Measurements from ENCODE around the gene MFAP5. TPM values are rescaled to one million over a fixed set of nuclear protein-coding genes. Genes with fewer than 3 reads are reported as not detected.

The MFAP5 gene
- total RNA-seq, 1 experiment from 2014 or later: not detected

DNA sequence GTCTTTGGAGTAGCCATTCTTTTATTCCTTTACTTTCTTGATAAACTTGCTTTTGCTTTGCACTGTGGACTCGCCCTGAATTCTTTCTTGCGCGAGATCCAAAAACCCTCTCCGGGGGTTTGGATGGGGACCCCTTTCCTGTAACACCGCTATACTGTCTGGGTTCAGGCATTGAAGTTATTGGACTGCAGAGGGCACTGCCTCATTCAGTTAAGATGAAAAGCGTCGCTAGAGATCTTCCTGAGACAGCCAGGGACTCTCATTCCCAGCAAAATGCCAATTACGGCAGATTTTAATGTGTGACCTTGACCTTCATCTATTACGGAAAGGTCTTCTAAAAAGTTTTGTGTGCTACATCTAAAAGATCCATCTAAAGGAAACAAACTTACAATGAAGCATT, 17.9 kb upstream of the MFAP5 start (continued):
- TF ChIP-seq SIN3A (IDR thresholded peaks at IDR 0.05; ENCODE audit: low read depth): no peak
- no peak for TF ChIP-seq EGR1 (IDR thresholded peaks at IDR 0.05; ENCODE audit: low read depth)
- TF ChIP-seq EZH2 (IDR thresholded peaks at IDR 0.05): no peak
- TF ChIP-seq, protein P1, sequence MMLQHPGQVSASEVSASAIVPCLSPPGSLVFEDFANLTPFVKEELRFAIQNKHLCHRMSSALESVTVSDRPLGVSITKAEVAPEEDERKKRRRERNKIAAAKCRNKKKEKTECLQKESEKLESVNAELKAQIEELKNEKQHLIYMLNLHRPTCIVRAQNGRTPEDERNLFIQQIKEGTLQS (IDR thresholded peaks at IDR 0.05): no peak

DNA sequence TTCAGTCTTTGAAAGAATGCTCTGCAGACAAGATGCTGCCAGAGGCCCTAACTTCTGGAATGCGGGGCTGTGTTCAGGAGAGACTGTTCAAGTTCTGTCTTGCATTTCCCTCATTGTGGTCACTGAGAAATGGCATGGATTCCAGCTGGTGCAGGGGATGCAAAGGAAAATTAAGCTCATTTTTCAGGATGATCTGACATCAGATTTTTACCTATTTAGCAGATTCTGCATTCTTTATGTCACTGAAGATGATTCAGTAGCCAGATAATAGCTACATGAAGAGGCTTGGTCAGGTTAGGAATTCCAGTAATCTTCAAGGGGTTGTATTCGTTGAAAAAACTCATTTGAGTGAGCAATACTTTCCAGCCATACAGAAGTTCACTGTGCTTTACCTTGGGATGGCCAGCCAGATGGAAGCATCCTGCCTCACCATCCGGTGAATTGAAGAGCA, 16.1 kb upstream of the MFAP5 start:
- no peaks in the 10 kb centered on the region for H3K9me2 ChIP-seq (ENCODE audit: insufficient read depth)
- intact Hi-C loops (cut with micrococcal nuclease): no loop called here
- H3K27ac ChIP-seq (ENCODE audit: low read depth, low read length): no peak overlapping the region
- H3K79me2 ChIP-seq (ENCODE audit: insufficient read depth, low read length): no peaks in the 10 kb centered on the region
- H3K4me1 ChIP-seq (ENCODE audit: control insufficient read depth in 1 of 2, insufficient read depth in 2 of 2, low read length in 2 of 2): peaks cover 2% of the 10 kb centered on the region in 2 experiments; a peak in 1 of 4 replicates
- H3K9ac ChIP-seq (ENCODE audit: low read length): no peak overlapping the region
- no peak overlapping the region for H2AFZ ChIP-seq (ENCODE audit: low read depth, low read length, poor library complexity, severe bottlenecking)
- RAD21 ChIA-PET (ENCODE audit: low non-redundant PET in 1 of 2, low total read pairs in 2 of 2, uncharacterized antibody in 2 of 2, unreplicated experiment in 2 of 2): no interaction called here
- H3K4me3 ChIP-seq (replicated peaks in 1 of 2; ENCODE audit: low read depth in 1 of 2, low read length in 2 of 2): no peak overlapping the region
- no peak overlapping the region for H3K4me2 ChIP-seq (ENCODE audit: low read length)
- ATAC-seq (no peak), DNase-seq (ENCODE audit: low read depth, low spot score) (no peak)
- no peaks in the 10 kb centered on the region for H3K27me3 ChIP-seq (ENCODE audit: insufficient read depth, low read length)
- CTCF ChIA-PET: interaction anchor here (1.1 to 1.5 kb wide), 4 partner anchors 21 to 371 kb away, joined by 3 to 5 read pairs (median 3); no protein-coding TSS in a partner anchor
- BruUV-seq (replicated peaks): no TSS peak
- no peaks in the 10 kb centered on the region for H3K36me3 ChIP-seq (ENCODE audit: control insufficient read depth in 1 of 2, insufficient read depth in 2 of 2, low read length in 2 of 2)
- no peaks in the 10 kb centered on the region for H3K9me3 ChIP-seq (ENCODE audit: control insufficient read depth in 1 of 2, insufficient read depth in 1 of 2, low read depth in 1 of 2, low read length in 2 of 2)
- H4K20me1 ChIP-seq (ENCODE audit: insufficient read depth): no peaks in the 10 kb centered on the region
- POLR2A ChIA-PET: no interaction called here
- TF ChIP-seq, protein P2, sequence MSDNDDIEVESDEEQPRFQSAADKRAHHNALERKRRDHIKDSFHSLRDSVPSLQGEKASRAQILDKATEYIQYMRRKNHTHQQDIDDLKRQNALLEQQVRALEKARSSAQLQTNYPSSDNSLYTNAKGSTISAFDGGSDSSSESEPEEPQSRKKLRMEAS (IDR thresholded peaks at IDR 0.05): no peak
- TF ChIP-seq, protein P1 (IDR thresholded peaks at IDR 0.05): no peak
- TF ChIP-seq CBX3 (IDR thresholded peaks at IDR 0.05; ENCODE audit: low read depth): no peak
- TF ChIP-seq, protein P3, sequence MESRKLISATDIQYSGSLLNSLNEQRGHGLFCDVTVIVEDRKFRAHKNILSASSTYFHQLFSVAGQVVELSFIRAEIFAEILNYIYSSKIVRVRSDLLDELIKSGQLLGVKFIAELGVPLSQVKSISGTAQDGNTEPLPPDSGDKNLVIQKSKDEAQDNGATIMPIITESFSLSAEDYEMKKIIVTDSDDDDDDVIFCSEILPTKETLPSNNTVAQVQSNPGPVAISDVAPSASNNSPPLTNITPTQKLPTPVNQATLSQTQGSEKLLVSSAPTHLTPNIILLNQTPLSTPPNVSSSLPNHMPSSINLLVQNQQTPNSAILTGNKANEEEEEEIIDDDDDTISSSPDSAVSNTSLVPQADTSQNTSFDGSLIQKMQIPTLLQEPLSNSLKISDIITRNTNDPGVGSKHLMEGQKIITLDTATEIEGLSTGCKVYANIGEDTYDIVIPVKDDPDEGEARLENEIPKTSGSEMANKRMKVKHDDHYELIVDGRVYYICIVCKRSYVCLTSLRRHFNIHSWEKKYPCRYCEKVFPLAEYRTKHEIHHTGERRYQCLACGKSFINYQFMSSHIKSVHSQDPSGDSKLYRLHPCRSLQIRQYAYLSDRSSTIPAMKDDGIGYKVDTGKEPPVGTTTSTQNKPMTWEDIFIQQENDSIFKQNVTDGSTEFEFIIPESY (IDR thresholded peaks at IDR 0.05; ENCODE audit: extremely low read depth, insufficient replicate concordance, low read length): no peak
- TF ChIP-seq, protein P4, sequence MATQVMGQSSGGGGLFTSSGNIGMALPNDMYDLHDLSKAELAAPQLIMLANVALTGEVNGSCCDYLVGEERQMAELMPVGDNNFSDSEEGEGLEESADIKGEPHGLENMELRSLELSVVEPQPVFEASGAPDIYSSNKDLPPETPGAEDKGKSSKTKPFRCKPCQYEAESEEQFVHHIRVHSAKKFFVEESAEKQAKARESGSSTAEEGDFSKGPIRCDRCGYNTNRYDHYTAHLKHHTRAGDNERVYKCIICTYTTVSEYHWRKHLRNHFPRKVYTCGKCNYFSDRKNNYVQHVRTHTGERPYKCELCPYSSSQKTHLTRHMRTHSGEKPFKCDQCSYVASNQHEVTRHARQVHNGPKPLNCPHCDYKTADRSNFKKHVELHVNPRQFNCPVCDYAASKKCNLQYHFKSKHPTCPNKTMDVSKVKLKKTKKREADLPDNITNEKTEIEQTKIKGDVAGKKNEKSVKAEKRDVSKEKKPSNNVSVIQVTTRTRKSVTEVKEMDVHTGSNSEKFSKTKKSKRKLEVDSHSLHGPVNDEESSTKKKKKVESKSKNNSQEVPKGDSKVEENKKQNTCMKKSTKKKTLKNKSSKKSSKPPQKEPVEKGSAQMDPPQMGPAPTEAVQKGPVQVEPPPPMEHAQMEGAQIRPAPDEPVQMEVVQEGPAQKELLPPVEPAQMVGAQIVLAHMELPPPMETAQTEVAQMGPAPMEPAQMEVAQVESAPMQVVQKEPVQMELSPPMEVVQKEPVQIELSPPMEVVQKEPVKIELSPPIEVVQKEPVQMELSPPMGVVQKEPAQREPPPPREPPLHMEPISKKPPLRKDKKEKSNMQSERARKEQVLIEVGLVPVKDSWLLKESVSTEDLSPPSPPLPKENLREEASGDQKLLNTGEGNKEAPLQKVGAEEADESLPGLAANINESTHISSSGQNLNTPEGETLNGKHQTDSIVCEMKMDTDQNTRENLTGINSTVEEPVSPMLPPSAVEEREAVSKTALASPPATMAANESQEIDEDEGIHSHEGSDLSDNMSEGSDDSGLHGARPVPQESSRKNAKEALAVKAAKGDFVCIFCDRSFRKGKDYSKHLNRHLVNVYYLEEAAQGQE (IDR thresholded peaks at IDR 0.05; ENCODE audit: low read depth): no peak
- TF ChIP-seq TCF7L2 (IDR thresholded peaks at IDR 0.05; ENCODE audit: borderline replicate concordance, extremely low read depth, insufficient read depth, insufficient read length): no peak
- no peak for TF ChIP-seq YY1 (IDR thresholded peaks at IDR 0.05; ENCODE audit: extremely low read depth, insufficient replicate concordance, low read depth, low read length)
- TF ChIP-seq EZH2phosphoT487 (IDR thresholded peaks at IDR 0.05; ENCODE audit: borderline replicate concordance): no peak
- no peak for TF ChIP-seq FOSL1 (IDR thresholded peaks at IDR 0.05; ENCODE audit: low read depth)
- TF ChIP-seq, protein P5, sequence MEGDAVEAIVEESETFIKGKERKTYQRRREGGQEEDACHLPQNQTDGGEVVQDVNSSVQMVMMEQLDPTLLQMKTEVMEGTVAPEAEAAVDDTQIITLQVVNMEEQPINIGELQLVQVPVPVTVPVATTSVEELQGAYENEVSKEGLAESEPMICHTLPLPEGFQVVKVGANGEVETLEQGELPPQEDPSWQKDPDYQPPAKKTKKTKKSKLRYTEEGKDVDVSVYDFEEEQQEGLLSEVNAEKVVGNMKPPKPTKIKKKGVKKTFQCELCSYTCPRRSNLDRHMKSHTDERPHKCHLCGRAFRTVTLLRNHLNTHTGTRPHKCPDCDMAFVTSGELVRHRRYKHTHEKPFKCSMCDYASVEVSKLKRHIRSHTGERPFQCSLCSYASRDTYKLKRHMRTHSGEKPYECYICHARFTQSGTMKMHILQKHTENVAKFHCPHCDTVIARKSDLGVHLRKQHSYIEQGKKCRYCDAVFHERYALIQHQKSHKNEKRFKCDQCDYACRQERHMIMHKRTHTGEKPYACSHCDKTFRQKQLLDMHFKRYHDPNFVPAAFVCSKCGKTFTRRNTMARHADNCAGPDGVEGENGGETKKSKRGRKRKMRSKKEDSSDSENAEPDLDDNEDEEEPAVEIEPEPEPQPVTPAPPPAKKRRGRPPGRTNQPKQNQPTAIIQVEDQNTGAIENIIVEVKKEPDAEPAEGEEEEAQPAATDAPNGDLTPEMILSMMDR (IDR thresholded peaks at IDR 0.05 in 2 of 3, conservative IDR thresholded peaks at IDR 0.05 in 1 of 3; ENCODE audit: borderline replicate concordance in 1 of 3, insufficient read depth in 1 of 3, low read depth in 2 of 3, low read length in 2 of 3): no peak
- no peak for TF ChIP-seq POLR2AphosphoS5 (IDR thresholded peaks at IDR 0.05; ENCODE audit: low read depth, low read length)
- TF ChIP-seq JUND (IDR thresholded peaks at IDR 0.05): no peak
- TF ChIP-seq EZH2 (IDR thresholded peaks at IDR 0.05): no peak
- TF ChIP-seq ZNF274 (IDR thresholded peaks at IDR 0.05; ENCODE audit: low read depth, low read length): no peak
- no peak for TF ChIP-seq RAD21 (IDR thresholded peaks at IDR 0.05; ENCODE audit: low read depth)
